Stimulated activated CD8-positive, alpha-beta memory T cell treated with anti-CD3 and anti-CD28 coated beads, Interleukin-7, amount 100 ng/mL, for 24 hours (primary cell): ENCODE results near the gene MED22.

Source experiments
- DNase-seq: peaks from one replicate; pipeline ENCODE4 v3.0.0-alpha.2; 2020; ENCODE audit warnings: low read depth

The MED22 gene

GRCh38 chr9:133355881-133356357, 8.0 kb upstream of the MED22 start:
- DNase-seq: no peak

- DNase-seq: no peak
Measured at GRCh38 chr9:133354766-133355165, 6.8 kb upstream of the MED22 start.

- DNase-seq: no peak
Measured at GRCh38 chr9:133353548-133353947, 5.6 kb upstream of the MED22 start.

- no peak for DNase-seq
Measured at GRCh38 chr9:133352635-133353340, 4.9 kb upstream of the MED22 start.

- no peak for DNase-seq
Measured at GRCh38 chr9:133351908-133352634, 4.1 kb upstream of the MED22 start.

GRCh38 chr9:133351526-133351907, 3.6 kb upstream of the MED22 start:
- DNase-seq: no peak

GRCh38 chr9:133349965-133350616, 2.2 kb upstream of the MED22 start:
- no peak for DNase-seq

- no peak for DNase-seq
Measured at GRCh38 chr9:133348718-133349573, 1.0 kb upstream of the MED22 start.

- DNase-seq: no peak
Measured at GRCh38 chr9:133347515-133347984, 381 bp downstream of the MED22 start.

GRCh38 chr9:133346021-133346785, 1.7 kb downstream of the MED22 start:
- DNase-seq: no peak

GRCh38 chr9:133345596-133345995, 2.3 kb downstream of the MED22 start:
- DNase-seq: no peak

GRCh38 chr9:133344979-133345378, 3.0 kb downstream of the MED22 start:
- DNase-seq: no peak

GRCh38 chr9:133344071-133344470, 3.9 kb downstream of the MED22 start:
- DNase-seq: no peak

- no peak for DNase-seq
Measured at GRCh38 chr9:133342570-133342969, 5.4 kb downstream of the MED22 start.

- DNase-seq: no peak
Measured at GRCh38 chr9:133342069-133342406, 5.9 kb downstream of the MED22 start.

- DNase-seq: no peak
Measured at GRCh38 chr9:133341369-133342068, 6.4 kb downstream of the MED22 start.

- no peak for DNase-seq
Measured at GRCh38 chr9:133340916-133341315, 7.0 kb downstream of the MED22 start.

- no peak for DNase-seq
Measured at GRCh38 chr9:133340256-133340655, 7.7 kb downstream of the MED22 start.

- DNase-seq: no peak
Measured at GRCh38 chr9:133339641-133340040, 8.3 kb downstream of the MED22 start.

- peak; percentile 87 for DNase-seq
Measured at GRCh38 chr9:133335924-133336811, 11.8 kb downstream of the MED22 start, which contains the start of gene SURF6. Gene SURF6, minus strand, starts transcription at chr9:133336188. Its CDS starts 56 bp downstream, at chr9:133336132.
